NCI-H82 (cell line): Measurements from ENCODE around the gene TOR1AIP1.

Experiments used
- DNase-seq: peaks from one replicate; lab custom pipeline; 2025; lab: John Stamatoyannopoulos, UW

TOR1AIP1 gene

DNA sequence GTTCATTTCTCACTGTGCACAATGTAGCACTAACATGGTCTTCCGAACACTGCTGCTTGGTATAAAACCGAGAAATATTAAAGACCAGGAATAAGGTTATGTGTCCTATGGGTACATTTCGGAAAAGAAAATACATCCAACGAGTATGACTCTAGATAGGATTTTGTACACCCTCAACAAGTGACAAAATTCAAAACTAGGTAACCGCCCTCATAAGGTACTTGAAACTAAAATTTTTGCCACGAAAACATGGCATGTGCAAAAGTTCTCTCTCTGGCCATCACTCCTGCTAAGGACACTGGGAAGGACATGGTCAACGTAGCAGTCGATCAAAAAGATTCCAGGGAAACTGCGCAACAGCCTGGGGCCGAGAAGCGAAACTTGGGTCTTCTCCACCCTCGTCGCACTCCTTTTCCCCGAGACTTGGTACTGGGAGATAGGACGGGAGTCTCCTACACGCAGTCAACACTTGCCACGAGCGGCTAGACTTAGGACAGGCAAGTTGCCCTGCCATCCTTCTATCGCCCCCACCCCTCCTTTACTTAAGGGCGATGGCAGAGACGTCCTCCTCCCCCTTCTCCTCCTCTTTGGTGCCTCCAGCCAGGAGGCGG, 338 bp upstream of the TOR1AIP1 start:
- peak; percentile 95 for DNase-seq

GRCh38 chr1:179883040-179883744, 1.1 kb downstream of the TOR1AIP1 start:
- no peak for DNase-seq

DNA sequence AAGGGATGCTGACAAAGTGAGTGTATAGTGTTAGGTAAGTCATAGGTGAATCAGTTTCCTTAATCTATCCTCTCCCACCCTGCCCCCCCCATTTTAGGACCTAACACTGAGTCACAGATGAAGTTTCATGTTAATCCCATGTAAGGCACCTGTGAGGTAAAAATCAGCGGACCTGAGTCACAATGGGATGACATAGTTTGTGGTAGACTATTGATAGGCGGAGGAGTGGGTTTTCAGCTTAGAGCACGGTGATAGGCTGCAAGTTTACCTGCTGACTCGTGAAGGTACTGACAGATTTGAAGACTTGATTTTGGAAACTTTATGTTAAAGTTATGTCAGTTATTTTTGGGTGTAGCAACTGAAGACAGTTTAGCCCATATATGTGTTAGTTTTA, 1.7 kb downstream of the TOR1AIP1 start:
- peak; percentile 27 for DNase-seq

DNA sequence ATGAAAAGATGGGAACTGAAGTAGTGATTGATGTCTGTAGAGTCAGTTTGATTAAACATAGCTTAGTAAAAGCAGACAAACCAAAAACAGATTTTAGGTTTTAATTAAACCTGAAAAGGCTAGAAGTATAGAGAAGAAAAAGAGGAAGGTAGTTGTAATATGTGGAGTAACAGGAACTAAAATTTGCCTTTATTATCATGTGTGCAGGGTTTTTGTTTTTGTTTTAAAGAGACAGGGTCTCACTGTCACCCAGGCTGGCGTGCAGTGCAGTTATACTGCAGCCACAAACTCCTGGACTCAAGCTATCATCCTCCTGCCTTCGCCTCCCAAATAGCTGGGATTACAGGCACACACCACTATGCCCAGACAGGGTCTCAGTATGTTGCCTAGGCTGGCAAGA, 6.0 kb downstream of the TOR1AIP1 start:
- DNase-seq: no peak

GRCh38 chr1:179889589-179889988, 7.5 kb downstream of the TOR1AIP1 start:
- DNase-seq: no peak

- no peak for DNase-seq
These were observed 28.8 kb downstream of the TOR1AIP1 start for GRCh38 chr1:179910934-179911333.

DNA sequence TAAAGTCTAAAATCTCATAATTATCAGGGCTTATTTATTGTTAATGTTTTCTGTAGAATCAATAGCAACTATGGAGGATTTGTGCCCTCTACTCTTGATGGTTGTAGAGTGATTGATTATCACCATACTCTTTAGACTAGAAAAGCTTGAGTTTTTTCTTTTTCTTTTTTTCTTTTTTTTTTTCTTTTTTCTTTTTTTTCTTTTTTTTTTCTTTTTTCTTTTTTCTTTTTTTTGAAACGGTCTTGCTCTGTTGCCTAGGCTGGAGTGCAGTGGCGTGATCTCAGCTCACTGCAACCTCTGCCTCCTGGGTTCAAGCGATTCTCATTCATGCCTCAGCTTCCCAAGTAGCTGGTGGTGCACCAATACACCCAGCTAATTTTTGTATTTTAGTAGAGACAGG, 29.7 kb downstream of the TOR1AIP1 start:
- DNase-seq: no peak

DNA sequence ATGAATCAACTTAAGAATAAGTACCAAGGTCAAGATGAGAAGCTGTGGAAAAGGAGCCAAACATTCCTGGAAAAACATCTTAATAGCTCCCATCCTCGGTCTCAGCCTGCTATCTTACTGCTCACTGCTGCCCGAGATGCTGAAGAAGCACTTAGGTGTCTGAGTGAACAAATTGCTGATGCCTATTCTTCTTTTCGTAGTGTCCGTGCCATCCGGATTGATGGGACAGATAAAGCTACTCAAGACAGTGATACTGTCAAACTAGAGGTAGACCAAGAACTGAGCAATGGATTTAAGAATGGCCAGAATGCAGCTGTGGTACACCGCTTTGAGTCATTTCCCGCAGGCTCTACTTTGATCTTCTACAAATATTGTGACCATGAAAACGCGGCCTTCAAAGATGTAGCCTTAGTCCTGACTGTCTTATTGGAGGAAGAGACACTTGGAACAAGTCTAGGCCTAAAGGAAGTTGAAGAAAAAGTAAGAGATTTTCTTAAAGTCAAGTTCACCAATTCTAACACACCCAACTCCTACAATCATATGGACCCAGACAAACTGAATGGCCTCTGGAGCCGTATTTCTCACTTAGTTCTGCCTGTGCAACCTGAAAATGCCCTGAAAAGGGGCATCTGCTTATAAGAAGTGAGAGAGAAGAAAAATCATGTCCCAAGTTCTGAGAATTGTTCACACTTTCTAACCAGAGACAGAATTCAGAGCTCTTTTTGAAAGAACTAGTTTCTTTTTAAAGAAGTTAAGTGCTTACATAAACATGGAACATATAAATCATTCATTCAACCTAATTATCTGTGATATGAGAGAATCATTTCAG, 35.7 kb downstream of the TOR1AIP1 start:
- DNase-seq: no peak

DNA sequence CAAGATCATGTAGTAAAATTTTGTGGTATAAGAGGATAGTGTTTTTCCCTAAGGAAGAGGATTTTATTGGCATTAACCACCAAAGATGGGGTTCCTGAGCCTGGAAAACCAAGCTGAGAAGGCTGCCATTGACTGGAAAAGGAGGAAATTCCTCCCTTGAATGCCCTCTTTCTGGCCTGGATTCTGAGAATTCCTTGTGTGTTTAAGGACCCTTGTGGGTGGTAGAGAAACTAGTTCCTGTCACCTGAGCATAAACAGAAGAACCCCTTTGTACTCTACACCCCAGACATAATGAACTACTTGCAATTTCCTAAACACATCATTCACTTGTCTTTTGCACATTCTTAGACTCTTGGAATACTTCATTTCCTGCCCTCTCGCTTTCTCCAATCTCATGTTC, 39.4 kb downstream of the TOR1AIP1 start:
- no peak for DNase-seq

DNA sequence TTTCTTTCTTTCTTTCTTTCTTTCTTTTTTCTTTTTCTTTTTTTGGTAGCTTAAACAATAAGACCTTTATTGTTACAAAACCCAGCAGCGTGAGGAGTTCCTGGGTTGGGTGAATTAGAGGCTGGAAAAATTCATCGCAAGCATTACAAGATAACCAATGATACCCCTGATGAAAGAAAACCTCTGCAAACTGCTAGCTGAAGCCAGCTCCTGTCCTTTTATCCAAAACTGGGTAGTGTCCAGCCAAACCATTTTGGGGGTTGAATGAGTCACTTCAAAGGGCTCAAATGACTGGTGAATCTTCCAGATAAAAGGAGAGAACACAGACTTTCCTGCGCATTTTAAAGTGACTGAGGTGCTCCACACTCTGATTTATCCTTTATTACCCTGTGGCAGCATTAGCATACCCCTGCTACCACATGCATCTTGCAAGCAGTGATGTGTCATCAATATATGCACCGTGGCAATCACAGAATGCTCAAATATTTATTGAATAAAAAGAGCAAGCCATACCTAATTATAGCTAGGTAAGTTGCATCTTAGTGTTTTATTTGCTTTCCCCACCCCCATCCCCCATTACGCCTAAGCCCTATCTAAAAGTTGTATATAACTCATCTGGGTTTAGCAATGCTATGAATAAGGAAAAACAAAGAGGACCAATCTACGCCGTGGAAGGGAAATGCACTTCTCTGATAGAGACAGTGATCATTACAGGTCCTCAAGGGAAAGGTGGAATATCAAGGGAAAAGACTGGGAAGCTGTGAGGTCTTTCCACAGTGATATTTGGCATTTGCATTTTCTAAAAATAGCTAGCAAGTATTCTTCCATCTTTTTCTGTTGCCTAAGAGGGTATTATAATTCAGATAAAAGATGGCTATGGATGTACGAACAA, 40.1 kb downstream of the TOR1AIP1 start:
- no peak for DNase-seq

DNA sequence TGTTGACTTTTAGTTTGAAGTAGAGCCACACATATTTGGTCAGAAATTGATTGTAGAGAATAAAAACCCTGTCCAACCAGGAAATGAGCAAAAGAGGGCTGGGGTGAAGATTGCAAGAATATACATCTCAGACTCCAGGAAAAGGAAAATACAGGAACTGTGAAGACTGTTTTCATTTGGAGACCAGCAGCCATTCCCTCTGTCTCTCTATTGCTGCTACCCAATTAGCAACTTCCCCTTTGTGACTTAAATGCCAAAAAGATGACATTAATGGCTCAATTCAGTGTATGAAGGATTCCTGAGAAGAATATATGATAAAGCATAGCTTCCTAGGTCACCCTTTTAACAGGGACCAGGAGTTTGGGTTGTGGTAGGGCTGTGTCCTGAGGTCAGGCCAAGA, 40.9 kb downstream of the TOR1AIP1 start:
- DNase-seq: no peak

DNA sequence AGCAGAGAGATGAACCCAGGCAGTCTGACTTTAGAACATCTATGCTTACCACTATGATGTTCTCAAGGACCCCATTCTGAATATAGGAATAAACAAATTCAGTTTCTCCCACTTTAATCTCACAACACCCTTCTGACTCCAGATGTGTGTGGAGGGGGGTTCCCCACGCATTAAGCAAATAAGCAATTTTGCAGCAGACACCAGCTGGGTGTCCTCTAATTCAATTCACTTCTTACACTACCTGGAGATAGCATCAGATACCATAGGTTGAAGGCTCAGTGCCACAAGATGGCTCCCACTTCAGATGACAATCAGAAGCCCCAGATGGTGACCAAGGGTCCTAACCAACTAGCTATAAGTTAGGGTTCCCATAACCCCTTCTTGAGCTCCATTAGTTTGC, 42.2 kb downstream of the TOR1AIP1 start:
- no peak for DNase-seq

DNA sequence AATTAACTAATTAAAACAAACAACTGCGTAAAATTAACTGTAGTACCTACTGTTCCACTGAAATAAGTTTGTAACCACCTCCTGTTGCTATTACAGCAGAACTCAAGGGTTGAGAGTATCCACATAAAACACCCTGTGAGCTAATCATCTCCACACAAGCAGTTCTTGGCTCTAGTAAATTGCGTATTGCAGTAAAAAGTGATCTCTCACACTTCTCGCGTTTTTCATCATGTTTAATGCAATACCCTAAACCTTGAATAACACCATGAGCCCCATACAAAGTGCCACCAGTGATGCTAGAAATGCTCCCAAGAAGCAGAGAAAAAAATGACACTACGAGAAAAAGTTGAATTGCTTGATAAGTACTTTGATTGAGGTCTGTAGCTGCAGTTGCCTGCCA, 43.2 kb downstream of the TOR1AIP1 start:
- no peak for DNase-seq

GRCh38 chr1:179925922-179926849, 44.1 kb downstream of the TOR1AIP1 start:
- no peak for DNase-seq

DNA sequence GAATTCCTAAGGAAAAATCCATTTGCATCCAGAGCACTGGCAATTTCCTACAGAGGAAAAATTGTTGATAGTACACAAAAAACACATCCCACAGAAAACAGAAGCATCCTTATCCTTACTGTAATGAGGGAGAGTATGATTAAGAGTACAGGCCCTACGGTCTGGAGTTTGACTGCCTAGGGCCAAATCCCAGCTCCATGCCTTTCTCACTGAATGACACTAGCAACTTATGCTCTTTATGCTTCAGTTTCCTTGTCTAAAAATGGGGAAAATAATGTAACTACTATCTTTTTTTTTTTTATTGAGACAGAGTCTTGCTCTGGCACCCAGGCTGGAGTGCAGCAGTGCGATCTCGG, 44.7 kb downstream of the TOR1AIP1 start:
- DNase-seq: no peak

DNA sequence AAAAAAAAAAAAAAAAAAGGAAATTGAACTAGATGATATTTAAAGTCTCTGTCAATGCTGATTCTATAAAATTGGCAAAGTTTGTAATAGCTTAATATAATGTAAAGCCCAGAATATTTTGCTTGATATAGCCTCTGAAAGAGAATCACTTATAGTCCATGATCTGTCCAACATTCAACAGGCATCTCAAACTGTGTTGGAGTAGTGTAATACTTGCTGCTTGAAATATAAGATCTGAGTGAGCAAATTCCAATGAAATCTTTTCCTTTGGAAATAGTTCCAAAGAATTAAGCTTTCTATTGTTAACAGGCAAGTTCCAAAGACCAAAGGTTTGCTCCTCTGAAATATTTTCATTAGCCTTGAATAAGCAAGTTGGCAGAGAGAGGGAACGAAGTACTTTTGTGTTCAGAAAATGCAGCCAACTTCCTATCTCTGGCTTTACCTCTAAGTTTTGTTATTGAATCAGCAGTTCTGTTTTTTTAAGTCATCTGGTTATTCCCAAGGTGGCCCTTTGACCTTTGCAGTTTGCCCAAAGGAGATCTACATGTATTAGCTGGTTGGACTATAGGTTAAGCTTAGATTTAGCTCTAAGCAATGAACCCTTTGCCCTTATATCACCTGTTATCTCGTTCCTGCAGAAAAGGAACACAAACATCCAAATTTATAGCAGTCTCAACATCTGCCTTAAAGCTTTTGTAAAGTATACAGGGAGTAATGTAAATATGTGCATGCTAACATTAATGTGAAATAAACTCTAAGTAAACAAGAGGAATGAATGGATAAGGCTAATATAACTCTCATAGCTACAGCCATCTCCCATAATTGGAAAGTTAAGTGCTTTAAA, 48.1 kb downstream of the TOR1AIP1 start:
- DNase-seq: no peak

GRCh38 chr1:179930867-179931266, 48.8 kb downstream of the TOR1AIP1 start:
- no peak for DNase-seq

GRCh38 chr1:179933219-179933618, 51.1 kb downstream of the TOR1AIP1 start:
- DNase-seq: no peak

- DNase-seq: no peak
These were observed 53.9 kb downstream of the TOR1AIP1 start for GRCh38 chr1:179935909-179936496.
